OCI-LY3 (cell line): ENCODE measurements around the gene AHNAK.

Experiments
- CTCF ChIP-seq: fragments of 200-600, 300-600 bp; sonication (generic); IDR thresholded peaks from 2 replicates; pipeline ENCODE4 v1.5.1; 2014; ENCODE audit warnings: antibody characterized with exemption, low read length, low read depth
- EZH2phosphoT487 ChIP-seq: fragments of 200-600 bp; shearing (Covaris generic); IDR thresholded peaks from 2 replicates; pipeline ENCODE4 v1.6.1; 2018; ENCODE audit warnings: antibody characterized with exemption, mixed run types, low read depth

GRCh38 chr11:62489204-62489603, 57.4 kb downstream of the AHNAK start:
- no peak for TF ChIP-seq EZH2phosphoT487
- TF ChIP-seq CTCF, result no peak
